ENCODE data around the gene NEURL1B.

Gene NEURL1B

DNA sequence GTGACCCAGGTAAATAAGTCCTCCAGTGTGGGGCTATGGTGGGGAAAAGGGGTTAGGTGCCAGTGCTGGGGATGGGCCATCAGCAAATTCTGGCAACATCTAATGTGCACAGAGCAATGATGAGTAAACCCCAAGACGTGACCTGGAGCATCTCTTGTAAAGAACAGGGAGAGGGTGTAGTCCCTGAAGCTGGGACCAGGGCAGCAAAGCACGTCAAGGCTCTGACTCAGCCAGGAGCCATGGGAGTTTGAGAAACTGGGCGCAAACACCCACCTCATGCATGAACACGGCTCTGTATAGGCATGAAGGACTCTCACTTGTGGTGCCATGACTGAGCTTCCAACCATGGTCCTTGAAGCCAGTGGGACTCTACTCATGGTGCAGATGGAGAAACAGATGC, 78.1 kb downstream of the NEURL1B start:
- no peak for DNase-seq

DNA sequence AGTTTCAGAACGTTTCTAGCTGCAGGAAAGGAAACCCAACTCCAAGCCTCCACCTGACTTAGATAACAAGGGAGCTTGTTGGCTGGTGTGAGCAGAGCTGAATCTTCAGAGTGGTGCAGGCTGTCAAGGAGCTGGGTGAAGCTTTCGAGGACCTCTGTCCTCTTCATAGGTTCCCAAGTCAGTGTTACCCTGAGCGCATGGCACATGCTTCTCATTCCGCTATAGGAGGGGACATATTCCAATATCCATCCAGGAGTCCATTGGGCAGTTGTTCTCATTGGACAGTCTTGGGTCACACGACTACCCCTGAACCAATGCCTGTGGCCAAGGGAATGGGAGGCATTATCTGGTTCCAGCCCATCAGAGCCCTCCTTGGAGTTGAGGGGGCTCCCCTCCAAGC, 79.6 kb downstream of the NEURL1B start:
- no peak for DNase-seq

DNA sequence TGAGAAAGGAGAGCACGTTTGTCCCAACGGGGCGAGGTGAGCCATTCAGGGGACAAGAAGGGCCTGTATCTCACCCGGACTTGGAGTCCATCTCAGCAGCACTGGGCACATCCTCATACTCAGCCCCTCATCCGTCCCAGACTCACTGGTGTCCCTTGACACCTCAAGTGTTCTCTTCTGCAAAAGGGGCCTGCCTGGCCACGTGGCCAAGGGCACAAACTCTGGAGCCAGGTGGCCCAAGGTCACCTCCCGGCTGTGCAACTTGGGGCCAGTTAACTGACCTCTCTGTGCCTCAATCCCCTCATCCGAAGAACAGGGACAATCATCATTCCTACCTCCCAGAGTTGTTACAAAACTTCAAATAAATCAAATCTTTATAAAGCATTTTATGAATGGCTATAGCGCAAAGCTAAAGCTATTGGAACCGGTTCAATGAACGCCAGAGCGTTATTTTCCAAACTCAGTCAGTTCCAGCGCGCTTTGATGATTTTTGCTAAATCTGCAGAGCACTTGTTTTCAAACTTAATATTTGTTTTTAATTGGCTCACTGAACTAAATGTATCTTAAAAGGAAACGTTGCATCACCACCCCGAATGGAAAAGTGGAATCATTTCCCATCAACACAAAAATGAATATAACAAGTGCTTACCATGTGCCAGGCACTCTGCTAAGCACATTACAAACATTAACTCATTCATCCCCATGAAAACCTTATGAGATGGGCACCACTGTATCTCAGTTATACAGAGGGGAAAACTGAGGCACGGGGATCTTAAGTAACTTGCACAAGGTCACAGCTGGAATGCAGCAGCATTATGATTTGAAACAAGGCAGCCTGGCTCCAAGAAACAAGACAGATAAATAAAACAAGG, 80.6 kb downstream of the NEURL1B start:
- no peak for DNase-seq

DNA sequence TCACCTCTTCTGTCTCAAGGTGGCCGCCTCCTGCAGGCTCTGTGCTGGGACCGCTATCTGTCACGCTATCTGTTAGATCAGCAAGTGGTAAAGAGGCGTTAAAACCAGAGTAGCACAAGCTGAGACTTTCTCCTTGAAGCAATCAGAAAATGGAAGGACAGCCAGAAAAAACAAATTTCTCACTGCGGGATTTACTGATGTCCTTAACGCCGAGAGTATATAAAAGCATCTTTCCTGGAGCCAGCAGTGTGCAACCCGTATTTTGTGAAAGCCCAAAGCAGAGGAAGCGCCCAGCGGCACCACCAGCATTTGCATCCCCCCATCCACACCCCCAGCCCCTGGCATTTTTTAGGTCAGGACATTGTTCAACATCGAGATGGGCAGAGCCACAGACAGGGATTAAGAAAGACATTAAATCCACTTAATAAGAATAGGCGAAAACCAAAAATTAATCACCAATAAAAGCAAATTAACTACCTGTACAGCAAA, 81.3 kb downstream of the NEURL1B start:
- no peak for DNase-seq

DNA sequence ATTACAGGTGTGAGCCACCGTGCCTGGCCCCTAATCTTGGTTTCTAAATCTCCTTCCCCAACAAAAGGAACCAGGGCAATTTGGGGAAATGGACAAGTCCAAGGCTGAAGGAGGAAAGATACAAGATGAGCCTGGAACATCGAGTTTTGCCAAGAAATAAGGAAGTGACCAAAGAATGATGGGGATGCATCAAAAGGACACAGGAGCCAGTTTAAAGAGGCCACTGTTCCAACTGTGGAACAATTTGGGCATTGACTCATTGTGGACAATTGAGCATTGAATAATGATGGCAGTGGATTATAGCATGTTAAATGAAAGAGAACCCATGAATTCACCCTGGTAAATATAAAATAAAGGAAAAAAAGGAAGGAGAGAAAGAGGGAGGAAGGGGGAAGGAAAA, 82.4 kb downstream of the NEURL1B start:
- DNase-seq, result no peak

DNA sequence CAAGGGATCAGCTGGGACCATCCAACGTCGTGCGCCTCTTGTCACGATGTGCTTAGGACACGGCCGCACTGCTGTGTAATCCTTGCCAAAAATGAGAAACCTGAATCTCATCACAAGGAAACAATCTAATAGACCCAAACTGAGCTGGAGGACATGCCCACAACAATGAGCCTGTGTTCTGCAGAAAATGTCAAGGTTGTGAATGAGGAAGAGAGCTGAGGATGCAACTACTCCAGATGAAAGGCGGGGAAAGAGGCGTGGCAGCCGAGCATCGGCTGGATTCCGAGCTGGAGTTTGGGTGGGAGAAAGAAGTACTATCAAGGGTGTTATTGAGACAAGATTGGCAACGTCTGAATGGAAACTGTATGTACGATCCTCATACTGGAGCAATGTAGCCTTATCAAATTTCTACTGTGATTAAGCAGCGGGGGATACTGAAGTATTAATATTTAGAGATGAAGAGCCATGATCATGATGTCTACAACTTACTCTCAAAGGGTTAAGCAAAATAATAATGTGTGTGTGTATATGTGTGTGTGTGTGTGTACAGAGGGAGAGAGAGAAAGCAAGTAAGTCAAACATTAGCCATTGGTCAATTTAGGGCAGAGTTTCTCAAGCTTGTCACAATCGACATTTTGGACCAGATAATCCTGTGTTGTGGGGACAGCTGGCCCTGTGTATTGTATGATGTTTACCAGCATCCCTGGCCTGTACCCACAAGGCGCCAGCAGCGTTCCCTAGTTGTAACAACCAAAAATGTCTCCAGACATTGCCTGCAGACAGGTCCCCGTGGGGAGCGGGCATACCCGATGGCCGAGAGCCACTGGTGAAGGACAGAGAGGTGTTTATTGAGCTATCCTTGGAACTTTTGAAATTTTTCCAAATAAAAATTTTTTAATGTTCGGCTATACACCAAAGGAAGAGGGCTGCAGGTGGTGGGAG, 83.5 kb downstream of the NEURL1B start:
- no peak for DNase-seq

DNA sequence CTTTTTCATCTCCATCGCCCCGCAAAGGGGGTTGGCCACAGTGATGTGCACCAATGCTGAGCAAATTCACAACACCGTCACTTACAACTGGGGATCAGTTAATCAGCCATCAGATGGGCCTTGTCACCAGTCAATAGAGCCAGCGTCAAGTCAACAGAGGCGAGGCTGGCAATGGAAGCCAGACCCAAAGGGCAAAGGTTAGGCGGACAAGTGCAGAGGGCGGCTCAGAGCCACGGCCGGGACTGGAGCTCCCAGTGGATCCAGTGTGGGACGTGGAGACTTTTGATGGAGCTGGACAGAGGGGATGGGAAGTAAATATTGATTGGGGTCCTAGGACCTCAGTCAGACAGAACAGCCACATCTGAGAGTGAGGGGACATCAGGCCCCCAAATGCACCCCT, 84.2 kb downstream of the NEURL1B start:
- no peak for DNase-seq

DNA sequence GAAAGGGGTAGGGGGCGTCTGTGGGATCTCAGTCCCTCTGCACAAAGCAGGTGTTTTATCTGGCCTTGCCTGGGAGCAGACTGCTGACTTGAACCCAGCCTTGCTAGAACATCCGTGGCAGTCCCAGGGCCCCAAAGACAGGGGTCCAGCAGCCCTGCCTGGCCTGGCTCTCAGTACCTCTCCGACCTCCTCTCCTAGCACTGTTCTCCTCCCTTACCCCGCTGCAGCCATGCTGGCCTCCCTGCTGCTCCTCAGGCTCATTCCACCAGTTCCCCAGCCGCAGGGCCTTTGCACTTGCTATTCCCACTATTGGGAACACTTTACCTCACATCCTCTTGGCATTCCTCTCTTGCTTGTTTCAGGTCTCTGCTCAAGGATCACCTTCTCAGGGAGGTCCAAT, 84.7 kb downstream of the NEURL1B start:
- no peak for DNase-seq

DNA sequence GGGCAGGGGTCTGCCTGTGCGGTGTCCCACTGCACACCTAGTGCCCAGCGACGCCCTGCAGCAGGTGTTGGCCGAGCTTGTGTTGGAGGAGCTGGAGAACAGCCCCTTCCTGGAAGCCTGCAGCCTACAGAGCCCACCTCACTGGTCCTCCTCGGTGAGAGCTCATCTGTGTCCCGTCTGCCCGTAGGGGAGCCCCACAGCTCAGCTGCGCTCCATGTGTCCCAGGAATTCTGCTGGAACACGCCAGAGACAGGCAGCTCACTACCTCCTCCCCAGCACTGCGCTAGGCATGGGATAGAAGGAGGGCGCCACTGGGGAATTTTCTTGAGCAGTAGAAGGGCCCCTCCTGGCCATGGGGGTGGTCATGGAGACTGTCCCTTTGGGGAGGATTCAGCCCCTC, 85.9 kb downstream of the NEURL1B start:
- no peak for DNase-seq

DNA sequence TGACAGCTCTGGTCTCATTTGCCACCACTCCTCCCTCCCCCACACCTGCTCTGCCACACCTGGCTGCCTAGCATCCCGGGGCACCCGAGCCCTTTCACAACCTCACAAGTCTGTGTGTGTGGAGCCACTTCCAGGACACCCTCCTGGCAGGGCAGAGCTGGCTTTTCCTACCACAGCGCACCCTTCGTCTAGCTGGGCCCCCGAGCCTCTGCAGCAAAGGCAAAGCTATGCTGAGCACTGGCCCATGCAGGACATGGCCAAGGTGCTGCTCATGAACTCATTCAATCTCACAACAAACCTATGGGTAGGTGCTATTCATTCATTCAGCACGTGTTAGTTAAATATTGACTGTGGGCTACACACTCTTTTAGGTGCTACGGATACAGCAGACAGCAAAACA, 86.5 kb downstream of the NEURL1B start:
- no peak for DNase-seq

DNA sequence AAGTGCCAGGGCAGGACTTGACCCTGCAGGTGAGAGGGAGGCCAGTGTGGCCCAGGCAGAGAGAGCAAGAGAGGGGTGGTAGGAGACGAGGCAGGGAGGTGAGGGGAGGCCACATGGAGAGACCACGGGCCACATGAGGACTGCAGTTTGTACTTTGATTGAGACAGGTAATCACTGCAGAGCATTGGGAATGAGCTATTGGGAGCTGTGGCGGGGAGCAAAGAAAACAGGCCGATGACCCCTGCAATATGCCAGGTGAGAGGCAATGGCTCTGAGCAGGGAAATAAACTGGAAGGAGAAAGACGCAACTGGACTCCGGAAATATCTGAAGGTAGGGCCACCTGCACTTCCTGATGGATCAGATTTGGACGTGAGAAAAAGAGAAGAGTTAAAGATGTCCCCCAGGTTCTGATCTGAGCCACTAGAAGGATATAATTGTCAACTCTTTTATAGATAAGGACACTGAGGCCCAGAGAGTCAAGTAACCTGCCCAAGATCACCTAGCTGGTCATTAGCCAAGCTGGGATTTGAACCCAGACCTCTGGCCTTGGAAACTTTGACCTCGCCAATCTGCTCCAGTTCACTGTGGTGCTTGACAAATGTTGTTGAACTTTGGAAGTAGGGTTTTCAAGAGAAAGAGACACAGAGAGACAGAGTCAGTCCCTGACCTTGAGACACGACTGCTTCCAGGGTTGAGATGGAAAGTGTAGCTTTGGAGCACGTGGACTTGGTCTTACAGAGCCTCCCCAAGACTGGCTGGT, 87.6 kb downstream of the NEURL1B start:
- DNase-seq, result no peak

DNA sequence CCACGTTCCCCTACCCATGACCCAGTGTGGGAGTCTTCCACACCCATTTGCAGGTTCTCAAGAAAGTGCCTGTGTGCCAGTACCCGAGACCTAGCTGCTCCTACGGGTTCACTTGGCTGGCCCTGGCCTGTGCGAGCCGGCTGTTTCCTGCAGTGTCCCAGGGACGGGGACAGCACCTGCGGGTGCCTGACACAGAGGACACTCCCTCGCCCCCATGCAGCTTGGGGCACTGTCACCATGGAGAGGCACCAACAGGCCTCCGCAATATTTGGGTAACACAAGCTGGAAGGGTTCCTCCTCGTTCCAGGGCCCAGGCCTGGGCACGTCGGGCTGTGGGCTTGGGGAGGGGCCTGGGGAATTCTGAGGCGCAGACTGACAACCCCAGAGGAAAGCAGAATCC, 88.5 kb downstream of the NEURL1B start:
- DNase-seq, result no peak

DNA sequence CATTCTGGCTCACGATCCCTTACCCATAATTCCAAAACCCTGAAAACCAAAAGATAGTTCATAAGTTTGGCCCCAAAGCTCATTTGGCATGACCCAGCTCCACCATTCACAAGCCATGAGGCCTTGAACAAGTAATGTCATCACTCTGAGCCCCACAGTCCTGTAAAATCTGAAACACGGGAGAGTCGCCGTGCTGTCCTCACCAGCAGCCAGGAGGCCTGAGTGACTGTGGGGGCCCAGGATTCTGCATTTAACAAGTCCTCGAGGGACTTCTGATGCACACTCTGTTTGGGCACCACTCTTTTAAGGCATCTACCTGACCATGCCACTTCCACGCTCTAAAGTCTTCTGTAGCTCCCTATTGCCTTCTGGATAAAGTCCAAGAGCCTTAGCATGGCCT, 89.2 kb downstream of the NEURL1B start:
- DNase-seq, result no peak

DNA sequence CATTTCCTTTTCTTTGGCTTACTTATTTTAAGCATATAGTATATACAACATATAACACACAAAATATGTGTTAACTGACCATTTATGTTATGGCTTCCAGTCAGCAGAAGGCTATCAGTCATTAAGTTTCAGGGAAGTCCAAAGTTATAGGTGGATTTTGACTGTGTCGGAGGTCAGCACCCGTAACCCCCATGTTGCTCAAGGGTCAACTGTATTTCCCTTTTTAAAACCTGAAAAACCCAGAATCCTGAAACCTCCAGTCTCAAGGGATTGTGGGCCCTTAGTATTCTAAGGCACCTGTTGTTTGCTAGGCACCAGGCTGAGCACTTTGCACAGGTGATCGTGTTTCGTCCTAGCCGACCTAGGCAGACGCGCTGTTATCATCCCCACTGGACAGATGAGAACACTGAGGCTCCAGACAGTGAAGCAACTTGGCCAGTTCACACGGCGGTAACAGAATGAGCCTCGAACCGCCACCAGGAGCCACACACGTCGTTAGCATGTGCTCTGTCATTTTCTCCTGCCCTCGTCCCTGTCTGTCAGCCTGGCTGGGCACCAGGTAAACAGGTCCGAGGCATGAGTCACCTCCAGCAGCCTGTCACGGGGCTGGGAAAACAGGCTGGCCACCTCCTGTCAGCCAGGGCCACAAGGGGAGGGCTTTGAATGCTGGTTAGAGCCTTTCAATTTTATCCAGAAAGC, 90.1 kb downstream of the NEURL1B start:
- DNase-seq, result no peak

DNA sequence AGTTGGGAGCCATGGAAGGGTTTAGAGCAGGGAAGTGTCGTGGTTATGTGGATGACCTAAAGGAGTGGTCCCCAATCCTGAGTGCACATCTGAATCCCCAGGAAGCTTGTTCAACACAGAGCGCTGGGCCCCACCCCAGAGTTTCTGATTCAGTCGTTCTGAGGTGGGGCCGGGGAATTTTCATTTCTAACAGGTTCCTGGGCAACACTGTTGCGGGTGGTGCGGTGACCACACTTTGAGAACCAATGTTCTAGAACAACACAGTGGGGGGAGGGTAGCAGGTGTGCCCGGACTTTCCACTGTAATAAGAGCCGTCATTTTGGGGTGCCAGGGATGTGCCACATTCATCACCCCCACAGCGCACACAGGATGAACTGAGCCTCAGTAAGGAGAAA, 90.6 kb downstream of the NEURL1B start:
- DNase-seq, result no peak

DNA sequence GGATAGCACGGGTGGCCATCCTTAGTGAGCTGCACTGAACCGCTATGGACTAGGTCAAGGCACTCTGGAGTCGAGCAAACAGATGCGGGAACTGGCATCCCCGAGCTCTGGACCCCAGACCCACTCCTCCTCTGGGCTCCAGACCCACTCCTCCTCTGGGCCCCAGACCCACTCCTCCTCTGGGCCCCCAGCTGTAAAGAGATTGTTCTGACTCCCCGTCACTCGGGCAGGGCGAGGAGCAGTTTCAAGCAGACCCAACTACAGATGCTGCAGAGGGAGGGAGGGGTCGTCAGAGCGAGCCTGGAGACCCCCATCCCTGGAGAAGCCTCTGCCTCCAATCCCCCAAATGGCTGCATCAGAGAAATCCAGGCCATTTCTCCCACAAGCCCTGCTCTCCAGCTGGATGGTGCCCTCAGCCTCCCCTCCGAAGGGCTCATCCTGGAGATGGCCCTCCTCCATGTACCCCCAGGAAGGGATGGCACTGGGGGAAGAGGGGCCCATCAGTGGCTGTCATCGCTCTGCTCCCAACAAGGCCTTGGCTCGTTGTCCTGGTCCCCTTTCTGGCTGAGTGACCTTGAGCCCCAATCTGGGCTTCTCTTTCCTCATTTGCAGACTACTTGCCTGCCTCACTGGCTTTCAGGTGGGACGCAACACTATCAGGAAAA, 91.3 kb downstream of the NEURL1B start:
- no peak for DNase-seq

DNA sequence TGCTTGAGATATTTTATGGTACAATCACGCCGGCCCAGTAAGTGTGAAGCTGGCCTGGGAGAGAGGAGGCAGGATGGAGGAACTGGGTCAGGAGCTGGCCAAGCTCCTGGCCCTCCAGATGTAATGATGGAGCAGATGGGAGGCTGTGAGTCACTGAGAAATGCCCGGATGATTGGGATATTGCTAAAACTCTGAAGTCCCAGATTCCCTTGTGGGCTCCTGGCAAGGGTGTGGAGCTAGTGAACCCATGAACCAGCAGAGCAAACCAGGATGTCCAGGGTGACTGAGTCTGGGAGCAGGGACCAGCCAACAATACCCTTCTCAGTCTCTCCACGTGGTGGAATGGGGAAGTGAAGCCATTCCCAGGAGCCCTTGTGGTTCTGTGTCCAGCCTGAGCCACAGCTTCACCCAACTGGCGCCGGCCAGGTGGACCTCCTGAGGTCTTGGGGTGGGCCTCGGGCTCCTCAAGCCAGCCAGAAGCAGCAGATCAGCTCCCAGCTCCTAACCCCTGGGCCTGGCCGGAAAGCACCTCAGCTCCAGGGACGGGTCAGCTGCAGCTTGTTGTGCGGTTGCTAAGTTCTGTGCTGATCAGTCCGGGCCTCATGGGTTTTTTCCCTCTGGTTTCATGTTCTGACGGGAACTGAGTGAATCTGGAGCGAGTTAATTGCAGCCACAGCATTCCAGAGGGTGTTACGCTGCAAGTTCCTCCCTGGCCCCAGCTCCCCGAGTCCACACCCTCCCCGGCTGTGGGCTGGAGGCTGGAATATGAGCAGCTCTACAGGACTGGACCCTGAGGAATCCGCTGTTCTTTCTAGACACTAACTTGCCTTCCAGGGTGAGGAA, 92.3 kb downstream of the NEURL1B start:
- no peak for DNase-seq

DNA sequence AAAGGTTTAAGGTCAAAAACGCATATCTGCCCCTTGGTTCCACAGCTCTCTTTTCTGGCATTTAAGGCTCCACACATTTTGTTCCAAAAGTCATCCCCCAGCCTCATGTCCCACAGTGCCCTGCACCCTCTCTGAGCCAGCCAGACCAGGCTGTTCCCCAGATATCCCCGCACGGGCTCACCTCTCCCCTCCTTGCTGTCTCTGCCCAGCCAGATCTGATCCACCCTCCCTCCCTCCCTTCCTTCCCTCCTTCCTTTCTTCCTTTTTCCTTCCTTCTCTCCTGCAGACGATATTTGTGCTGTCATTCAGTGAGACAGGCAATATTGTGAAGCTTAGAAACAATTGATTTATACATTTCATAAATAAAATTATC, 92.9 kb downstream of the NEURL1B start:
- no peak for DNase-seq

DNA sequence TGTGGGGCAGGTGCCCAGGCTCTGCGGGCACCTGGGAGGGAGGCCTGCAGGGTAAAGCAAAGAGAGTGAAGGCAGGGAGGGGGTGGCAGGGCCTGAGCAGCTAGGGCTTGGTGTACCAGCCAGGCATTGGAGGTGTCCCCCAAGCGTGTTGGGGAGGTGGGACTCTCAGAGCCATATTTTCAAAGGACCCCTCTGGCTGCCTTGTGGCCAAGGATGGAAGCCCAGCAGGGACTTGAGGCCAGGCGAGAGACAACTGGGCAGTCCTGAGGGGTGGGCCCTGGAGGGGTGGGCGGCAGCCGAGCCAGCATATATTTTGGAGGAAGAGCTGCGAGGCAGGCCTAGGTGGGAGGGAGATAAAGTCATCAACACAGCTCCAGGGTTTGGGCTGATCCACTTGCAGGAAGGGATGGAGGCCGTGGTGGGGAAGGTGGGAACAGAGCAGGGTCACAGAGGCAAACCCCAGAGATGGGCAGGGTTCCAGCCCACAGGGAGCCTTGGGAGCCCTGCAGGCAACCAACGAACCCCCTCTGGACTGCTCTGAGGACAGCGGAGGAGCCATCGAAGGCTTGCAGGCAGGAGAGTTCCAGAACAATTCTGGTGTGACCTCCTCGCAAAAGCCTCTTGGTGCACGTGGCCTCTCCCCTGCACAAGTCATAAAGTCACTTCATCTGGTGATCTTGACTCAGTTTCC, 94.2 kb downstream of the NEURL1B start:
- no peak for DNase-seq

DNA sequence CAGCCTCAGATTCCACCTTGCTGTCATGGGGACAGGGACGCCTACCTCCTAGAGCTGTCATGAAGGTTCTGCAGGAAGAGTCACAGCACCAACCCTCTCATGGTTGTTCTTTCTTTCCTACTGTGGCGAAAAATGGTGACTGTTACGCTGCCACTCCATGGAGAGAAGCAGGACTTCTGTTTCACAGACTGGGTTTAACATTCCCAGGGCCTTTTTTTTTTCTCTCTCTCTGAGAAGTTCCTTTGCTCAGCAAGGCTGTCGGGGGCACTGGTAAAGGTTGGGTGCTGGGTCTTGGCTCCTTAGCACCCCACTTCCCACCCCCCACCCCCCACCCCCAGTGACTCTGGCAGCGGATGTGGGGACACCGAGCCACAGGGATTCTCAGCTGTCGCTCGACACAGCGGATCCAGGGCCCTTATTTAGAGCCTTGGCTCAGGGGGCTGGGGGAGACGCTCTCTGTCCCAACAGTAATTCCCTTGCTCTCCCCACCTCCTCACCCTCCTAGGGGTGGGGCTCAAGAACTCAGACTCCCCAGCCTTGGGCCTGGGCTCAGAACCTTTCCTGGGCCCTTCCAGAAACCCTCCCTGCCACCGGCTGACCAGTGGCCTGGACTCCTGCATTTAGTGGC, 95.6 kb downstream of the NEURL1B start:
- DNase-seq, result no peak

Data from NCI-H2081 (cell line).